ENCODE data around the gene PEX10. TPM values are rescaled to one million over a fixed set of nuclear protein-coding genes. Genes with fewer than 3 reads are reported as not detected.

Gene PEX10
- total RNA-seq, 4 donors from 2014 or later = 23.2 to 33.2 (median 27.2) TPM

GRCh38 chr1:2376931-2377672 is 35.3 kb downstream of the PEX10 start:
- Histone ChIP-seq H3K4me1 (peaks cover 5 to 21% (median 9%) of the 10 kb centered on the region in 3 donors), H3K27me3 (no peaks in the 10 kb centered on the region), H3K36me3 (no peaks in the 10 kb centered on the region), H3K27ac (no peak overlapping the region), H3K9me3 (no peaks in the 10 kb centered on the region), H3K4me3 (no peak overlapping the region)
- WGBS, 2 donors = 56 to 64% methylated on average over 9 to 15 of the region's 25 CpGs
- intact Hi-C loops (cut with DNase I) = no loop called here
- DNase-seq = no peak
- TF ChIP-seq CTCF (IDR thresholded peaks at IDR 0.05) = no peak
- TF ChIP-seq POLR2A (IDR thresholded peaks at IDR 0.05) = no peak

DNA sequence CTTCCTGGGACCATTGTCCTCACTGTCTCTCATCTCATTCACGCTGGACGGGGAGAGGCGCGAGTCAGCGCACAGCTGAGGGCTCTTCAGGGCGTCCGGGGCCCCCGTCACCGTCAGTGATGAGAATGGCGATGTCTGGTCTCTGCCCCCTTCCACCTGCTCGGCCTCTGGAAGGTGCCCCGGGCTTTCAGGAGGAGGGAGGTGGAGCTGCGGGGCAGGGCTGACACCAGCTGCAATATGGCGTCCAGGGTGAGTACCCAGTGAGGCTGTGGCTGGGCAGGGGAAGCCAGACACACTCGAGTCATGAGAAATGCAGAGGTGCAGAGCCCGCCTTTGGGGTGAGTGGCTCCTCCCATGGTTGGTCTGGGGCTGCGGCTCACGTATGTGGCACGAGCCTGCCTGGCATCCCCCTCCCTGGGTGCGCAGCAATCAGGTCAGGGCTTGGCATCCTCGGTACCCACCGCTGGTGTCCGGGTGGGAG is 36.1 kb downstream of the PEX10 start:
- H3K4me3 ChIP-seq = no peak overlapping the region
- no peaks in the 10 kb centered on the region for H3K9me3 ChIP-seq
- intact Hi-C loops (cut with DNase I) = no loop called here
- H3K4me1 ChIP-seq = peaks cover under 1 to 15% (median 5%) of the 10 kb centered on the region in 3 donors
- no peaks in the 10 kb centered on the region for H3K27me3 ChIP-seq
- H3K27ac ChIP-seq = no peak overlapping the region
- WGBS, 2 donors = 72% methylated on average over 6 of the region's 23 CpGs; no CpG with 5 or more reads in 1 of the 2 donors
- TF ChIP-seq CTCF (IDR thresholded peaks at IDR 0.05) (no peak), POLR2A (IDR thresholded peaks at IDR 0.05) (no peak)
- no peak for DNase-seq
- H3K36me3 ChIP-seq = no peaks in the 10 kb centered on the region

DNA sequence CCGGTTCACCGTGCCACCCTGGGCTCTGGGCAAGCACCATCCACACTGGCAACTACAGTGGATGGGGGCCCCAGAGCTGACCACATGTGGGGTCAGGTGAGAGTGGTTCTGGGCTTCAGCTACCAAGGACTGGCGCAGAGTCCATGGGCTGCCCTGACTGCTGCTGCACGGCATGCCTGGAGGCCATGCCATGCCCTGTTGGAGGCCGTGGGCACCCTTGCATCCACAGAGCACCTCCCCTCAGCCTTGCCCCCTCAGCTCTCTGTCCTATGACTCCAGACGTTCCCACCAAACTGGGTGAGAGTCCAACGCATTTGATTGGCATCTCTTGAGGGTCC is 36.5 kb downstream of the PEX10 start:
- H3K9me3 ChIP-seq = no peaks in the 10 kb centered on the region
- H3K4me1 ChIP-seq = peaks cover 0 to 13% (median 5%) of the 10 kb centered on the region in 3 donors
- intact Hi-C loops (cut with DNase I) = no loop called here
- TF ChIP-seq POLR2A (IDR thresholded peaks at IDR 0.05) (no peak), CTCF (IDR thresholded peaks at IDR 0.05) (no peak)
- no peak overlapping the region for H3K27ac ChIP-seq
- no peak for DNase-seq
- no peaks in the 10 kb centered on the region for H3K36me3 ChIP-seq
- 92% methylated on average over 6 of the region's 7 CpGs; no CpG with 5 or more reads in 1 of the 2 donors for WGBS, 2 donors
- H3K27me3 ChIP-seq = no peaks in the 10 kb centered on the region
- no peak overlapping the region for H3K4me3 ChIP-seq

DNA sequence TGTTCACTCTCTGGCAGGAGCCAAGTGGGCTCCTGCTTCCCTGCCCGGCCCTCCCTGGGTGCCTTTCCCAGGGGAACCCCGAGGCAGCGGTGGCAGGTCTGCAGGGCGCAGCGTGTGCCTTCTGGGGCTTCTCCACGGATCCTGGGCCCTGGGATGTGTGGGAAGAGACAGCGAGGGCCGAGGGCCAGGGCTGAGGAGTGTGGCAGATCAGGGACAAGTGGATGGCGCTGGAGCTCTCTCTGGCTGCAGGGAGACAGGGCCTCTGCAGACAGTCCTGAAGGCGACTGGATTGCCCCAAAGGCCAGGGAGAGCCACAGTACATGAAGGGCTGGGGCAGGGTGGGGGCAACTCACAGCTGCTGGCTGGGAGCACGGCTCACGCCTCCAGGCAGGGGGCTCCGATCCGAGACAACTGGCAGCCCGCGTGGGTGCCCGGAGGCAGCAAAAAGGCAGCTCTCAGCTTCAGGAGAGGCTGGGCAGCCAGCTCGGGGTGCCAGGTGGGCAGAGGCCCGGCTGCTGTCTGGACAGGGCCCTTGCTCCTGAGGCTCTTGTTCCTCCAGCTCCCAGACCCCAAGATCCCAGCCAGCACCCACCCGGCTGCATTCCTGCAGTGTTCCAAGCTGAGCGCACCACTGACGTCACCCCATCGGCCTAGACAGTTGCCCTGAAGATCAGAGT is 37.0 kb downstream of the PEX10 start:
- Histone ChIP-seq H3K9me3 (no peaks in the 10 kb centered on the region), H3K27me3 (no peaks in the 10 kb centered on the region), H3K4me3 (no peak overlapping the region), H3K36me3 (no peaks in the 10 kb centered on the region), H3K4me1 (peaks cover 0 to 13% (median 5%) of the 10 kb centered on the region in 3 donors), H3K27ac (no peak overlapping the region)
- intact Hi-C loops (cut with DNase I) = no loop called here
- no peak for DNase-seq
- 71 to 93% methylated on average over 3 to 12 of the region's 23 CpGs for WGBS, 2 donors
- no peak for TF ChIP-seq POLR2A (IDR thresholded peaks at IDR 0.05)

DNA sequence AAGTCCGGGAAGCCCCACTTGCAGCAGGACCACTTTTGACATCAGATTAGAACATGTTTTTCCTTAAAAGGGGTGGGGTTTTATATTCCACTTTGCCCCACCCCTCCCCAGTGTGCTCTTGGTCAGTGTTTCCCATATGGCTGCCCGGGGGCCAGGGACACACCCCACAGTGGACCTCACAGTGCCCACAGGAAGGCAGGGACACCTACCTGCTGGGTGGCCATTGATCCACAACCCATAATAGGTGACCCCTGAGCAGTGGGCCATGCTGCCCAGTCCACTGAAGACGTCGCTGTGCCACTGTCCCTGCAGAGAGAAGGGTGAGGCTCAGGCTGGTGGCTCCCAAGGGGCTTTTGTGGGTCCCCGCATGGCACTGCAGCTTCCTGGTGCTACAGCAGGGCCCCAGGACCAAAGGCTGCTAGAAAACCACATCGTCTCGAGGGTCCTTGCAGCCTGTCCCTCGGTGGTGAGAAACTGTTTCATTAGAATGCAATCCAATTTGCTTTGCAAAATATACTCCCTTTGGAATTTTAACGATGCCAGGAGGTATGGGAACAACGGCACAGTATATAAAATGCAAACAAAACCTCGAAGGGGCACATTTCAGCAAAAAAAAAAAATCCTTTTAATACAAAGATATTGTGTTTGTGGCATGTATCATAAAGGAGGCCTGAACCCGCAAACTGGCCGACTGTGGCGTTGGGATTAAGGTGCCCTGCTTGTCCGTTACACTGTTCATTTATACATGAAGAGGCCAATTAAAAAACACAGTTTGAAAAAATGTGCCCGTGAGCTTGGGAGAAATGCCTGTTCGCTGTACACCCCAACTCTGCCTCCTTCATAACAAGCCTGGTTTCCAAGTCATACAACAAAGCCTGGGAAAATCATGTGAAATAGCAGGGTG is 37.9 kb downstream of the PEX10 start:
- WGBS, 2 donors = 69 to 78% methylated on average over 12 of the region's 17 CpGs
- Histone ChIP-seq H3K27ac (no peak overlapping the region), H3K4me1 (peaks cover 0 to 13% (median 5%) of the 10 kb centered on the region in 3 donors), H3K36me3 (no peaks in the 10 kb centered on the region), H3K9me3 (no peaks in the 10 kb centered on the region), H3K4me3 (no peak overlapping the region), H3K27me3 (no peaks in the 10 kb centered on the region)
- intact Hi-C loops (cut with DNase I) = no loop called here
- no peak for DNase-seq
- no peak for TF ChIP-seq CTCF (IDR thresholded peaks at IDR 0.05)
- no peak for TF ChIP-seq POLR2A (IDR thresholded peaks at IDR 0.05)

All from esophagus squamous epithelium (tissue), 5 donors.